Measurements from ENCODE around the gene NBEA.
"Not testable (repeated sequence)": the region's sequence is repeated elsewhere in the genome, so short reads cannot be mapped to it uniquely, and the experiment has no call there.

NBEA gene

GRCh38 chr13:34964558-34964957, 22.5 kb downstream of the NBEA start:
- DNase-seq (ENCODE audit: low read depth) = no peak

DNA sequence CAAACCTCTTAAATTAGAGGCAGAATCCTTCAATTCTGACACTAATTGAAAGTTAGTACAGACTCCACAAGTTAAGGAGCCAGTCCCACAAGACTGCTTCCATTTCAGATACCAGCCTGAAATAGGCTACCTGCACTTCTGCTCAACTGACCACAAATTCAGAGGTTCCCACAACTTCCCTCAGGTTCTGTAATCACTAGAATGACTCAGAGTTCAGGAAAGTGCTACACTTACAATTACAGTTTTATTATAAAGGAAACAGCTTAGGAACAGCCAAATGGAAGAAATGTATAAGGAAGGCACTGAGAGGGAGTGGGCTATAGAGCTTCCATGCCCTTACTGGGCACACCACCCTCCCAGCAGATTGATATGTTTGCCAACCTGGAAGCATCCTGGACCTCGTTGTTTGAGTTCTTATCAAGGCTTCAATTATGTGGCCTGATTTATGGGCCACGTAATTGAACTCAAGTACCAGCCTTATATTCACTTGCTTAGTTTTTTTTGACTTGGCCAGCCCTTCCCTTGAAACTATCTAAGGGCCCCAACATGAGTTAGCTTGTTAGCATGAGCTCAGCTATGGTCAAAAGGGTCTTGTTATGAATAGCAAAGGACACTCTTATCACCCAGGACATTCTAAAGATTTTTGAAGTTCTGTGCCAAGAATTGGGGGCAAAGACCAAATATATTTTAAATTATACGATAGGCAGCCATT, 25.9 kb downstream of the NBEA start:
- no peak for DNase-seq (ENCODE audit: low read depth)

- not testable (repeated sequence) for DNase-seq (ENCODE audit: low read depth)
Observed at GRCh38 chr13:34969539-34969938, 27.5 kb downstream of the NBEA start.

DNA sequence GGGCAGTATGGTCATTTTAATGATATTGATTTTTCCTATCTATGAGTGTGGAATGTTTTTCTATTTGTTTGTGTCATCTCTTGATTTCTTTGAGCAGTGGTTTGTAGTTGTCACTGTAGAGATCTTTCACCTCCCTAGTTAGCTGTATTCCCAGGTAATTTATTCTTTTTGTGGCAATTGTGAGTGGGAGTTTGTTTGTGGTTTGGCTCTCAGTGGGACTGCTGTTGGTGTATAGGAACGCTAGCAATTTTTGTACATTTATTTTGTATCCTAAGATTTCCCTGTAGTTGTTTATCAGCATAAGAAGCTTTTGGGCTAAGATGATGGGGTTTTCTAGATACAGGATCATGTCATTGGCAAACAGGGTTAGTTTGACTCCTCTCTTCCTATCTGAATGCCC, 28.9 kb downstream of the NBEA start:
- no peak for DNase-seq (ENCODE audit: low read depth)

DNA sequence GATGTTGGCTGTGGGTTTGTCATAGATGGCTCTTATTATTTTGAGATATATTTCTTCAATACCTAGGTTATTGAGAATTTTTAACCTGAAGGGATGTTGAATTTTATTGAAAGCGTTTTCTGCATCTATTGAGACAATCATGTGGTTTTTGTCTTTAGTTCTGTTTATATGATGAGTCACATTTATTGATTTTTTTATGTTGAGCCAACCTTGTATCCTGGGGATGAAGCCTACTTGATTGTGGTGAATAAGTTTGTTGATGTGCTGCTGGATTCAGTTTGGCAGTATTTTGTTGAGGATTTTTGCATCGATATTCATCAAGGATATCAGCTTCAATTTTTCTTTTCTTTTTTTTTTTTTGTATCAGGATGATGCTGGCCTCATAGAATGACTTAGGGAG, 29.4 kb downstream of the NBEA start:
- no peak for DNase-seq (ENCODE audit: low read depth)

GRCh38 chr13:34985199-34985598, 43.1 kb downstream of the NBEA start:
- DNase-seq (ENCODE audit: low read depth) = not testable (repeated sequence)

DNA sequence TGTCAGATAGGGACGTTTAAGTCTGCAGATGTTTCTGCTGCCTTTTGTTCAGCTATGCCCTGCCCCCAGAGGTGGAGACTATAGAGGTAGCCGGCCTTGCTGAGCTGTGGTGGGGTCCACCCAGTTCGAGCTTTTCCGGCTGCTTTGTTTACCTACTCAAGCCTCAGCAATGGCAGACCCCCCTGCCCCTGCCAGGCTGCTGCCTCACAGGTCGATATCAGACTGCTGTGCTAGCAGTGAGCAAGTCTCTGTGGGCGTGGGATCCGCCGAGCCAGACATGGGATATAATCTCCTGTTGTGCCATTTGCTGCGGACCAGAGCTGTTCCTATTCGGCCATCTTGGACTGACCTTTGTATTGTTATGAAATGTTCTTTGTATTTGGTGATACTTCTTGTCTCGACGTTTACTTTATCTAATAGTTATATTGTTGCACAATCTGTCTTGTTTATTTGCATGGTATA, 46.3 kb downstream of the NBEA start:
- no peak for DNase-seq (ENCODE audit: low read depth)

DNA sequence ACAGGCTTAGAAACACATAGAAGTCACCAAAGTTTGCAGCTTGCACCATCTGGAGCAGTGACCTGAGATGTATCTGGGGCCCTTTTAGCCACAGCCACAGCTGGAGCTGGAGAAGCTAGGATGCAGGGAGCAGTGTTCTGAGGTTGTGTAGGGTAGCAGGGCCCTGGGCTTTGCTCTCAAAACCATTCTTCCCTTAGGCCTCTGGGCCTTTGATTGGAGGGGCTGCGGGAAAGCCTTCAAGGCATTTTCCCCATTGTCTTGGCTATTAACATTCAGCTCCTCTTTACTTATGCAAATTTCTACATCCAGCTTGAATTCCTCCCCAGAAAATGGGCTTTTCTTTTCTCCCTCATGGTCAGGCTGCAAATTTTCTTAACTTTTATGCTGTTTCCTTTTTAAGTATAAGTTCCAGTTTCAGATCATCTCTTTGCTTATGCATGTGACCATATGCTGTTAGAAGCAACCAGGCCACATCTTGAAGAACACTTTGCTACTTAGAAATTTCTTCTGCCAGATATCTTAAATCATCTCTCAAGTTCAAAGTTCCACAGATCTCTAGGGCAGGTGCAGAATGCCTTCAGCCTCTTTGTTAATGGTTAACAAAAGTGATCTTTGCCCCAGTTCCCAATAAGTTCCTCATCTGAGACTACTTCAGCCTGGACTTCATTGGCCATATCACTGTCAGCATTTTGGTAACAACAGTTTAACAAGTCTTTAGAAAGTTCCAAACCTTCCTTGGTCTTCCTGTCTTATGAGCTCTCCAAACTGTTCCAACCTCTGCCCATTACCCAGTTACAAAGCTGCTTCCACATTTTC, 48.5 kb downstream of the NBEA start:
- no peak for DNase-seq (ENCODE audit: low read depth)

DNA sequence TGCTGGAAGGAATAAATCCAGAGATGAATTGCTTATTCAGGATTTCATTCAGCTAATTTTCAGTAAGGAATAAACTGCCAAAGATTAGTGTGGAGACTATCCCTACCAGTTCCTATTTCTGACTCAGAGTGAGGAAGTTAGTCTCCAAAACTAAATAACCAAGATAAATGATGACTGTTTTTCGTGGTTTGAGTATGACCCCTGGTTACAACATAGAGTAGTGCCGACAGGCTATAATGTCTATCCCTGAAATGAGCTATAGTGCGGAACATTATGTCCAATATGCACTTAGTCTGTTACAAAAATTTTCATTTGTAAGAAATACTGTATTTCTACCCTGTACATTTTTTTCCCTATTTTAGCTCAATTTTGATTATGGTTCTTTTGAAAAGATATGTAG, 51.4 kb downstream of the NBEA start:
- DNase-seq (ENCODE audit: low read depth) = no peak

DNA sequence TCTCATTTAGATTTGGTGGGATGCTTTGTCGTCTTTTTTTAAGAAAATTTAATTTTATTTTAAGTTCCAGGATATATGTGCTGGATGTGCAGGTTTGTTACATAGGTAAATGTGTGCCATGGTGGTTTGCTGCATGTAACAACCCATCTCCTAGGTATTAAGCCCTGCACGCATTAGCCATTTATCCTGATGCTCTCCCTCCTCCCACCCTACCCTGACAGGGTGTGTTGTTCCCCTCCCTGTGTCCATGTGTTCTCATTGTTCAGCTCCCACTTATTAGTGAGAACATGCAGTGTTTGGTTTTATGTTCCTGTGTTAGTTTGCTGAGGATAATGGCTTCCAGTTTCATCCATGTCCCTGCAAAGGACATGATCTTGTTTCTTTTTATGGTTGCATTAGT, 61.7 kb downstream of the NBEA start:
- not testable (repeated sequence) for DNase-seq (ENCODE audit: low read depth)

GRCh38 chr13:35005051-35005450, 63.0 kb downstream of the NBEA start:
- DNase-seq (ENCODE audit: low read depth) = no peak

DNA sequence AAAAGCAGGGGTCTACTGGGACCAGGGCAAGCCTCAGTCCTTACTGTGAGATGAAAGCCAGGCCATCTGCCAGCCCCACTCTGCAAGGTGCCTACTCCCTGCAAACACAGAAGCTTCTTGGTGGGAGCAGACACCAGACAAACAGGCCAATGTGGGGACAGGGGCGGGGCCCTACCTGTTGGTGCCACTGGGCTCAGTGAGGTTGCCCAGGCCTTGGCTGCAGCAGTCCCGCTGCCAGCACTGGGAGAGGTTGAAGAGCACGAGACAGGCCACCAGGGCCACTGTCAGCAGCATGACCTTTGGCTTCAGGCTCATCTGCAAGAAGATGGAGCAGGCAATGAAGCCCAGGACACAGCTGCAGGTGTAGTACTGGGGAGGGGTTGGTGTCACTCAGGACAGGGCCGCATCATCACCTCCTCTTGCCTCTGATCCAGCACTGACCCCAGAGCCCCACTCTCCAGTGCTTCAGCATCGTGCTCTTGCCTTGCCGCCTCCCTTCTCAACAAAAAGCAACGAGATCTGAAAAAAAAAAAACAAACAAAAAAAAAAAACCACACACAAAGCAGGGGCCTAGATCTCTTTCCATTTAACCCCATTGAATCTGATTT, 72.6 kb downstream of the NBEA start:
- DNase-seq (ENCODE audit: low read depth) = no peak

DNA sequence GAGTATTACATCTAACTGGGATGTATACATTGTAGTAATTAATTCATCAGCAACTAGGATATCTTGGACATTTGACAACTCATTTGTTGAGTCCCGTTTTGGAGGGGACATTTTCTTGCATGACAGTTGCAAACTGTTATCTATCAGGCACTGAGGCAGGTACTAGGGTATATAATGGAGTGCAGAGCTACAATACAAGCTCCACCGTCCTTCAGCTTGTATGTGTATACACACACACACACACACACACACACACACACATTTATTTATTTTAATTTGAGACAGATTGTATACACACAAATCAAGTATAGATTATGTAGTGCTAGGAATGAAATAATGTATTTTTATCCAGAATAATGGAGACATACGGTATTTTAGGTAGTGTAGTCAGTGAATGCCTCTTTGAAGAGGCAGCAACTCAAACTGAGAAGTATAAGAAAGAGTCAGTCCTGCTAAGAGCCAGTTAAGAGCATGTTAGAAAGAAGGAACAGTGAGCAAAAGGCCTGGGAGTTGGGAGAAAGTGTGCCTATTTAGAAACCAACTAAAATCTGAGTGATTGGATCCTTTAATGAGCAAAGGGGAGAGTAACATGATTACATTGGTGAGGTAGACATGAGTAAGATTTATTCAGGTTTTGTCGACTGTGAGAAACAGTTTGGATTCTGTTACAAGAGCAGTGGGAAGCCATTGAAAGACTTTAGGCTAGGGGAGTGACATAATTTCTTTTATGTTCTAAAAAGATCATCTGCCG, 74.5 kb downstream of the NBEA start:
- no peak for DNase-seq (ENCODE audit: low read depth)

GRCh38 chr13:35025314-35025713, 83.2 kb downstream of the NBEA start:
- DNase-seq (ENCODE audit: low read depth) = no peak

DNA sequence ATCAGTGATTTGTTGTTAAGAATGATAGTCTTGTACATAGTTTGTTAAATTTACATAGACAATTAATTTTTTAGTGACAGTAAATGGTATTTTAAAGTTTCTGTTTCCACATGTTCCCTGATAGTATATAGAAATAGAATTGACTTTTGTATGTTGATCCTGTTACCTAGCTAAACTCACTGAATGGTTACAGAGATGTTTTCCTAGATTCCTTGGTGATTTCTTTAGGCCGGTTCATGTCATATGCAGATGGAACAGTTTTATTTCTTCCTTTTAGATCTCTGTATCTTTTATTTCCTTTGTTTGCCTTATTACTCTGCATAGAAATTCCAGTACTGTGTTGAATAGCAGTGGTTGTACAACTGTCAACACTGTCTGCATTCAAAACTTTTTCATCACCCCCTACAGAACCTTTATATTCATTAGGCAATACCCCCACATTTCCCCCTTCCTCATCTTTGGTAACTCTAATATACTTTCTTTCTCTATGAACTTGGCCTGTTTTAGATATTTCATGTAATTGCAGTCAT, 86.3 kb downstream of the NBEA start:
- no peak for DNase-seq (ENCODE audit: low read depth)

DNA sequence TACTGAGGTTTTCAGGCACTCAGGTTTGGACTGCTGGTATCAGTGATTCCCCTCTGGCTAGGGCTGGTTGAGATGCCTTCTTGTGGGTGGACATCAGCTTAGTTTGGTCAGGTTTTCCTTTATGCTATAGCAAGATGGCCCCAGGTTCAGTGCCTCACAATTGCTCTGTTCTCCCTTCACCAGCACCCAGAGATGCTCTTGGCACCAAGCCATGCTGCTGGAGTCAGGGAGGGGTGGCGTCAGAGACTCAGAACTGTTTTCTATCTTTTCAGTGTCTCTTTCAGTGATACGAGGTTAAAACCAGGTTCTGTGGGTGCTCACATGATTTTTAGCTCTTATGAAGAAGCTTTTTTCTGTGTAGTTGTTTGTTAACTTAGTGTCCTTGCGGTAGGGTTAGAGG, 96.9 kb downstream of the NBEA start:
- DNase-seq (ENCODE audit: low read depth) = no peak

GRCh38 chr13:35046587-35046986, 104.5 kb downstream of the NBEA start:
- no peak for DNase-seq (ENCODE audit: low read depth)

DNA sequence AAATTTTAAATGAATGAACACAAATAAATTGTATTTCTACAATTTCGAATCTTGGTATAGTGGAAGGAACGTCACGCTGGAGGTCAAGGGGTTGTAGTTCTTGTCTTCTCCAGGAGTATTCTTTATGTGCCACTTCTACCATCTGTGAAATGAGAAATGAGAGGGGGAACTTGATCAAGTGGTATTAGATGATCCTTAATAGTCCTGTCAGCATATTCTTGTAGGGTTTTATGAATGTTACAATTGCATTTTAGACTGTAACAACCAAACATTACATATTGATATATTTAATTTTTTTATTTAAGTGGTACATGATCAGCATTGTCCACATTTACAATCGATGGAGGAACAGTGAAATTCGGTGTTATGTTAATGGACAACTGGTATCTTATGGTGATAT, 113.6 kb downstream of the NBEA start:
- DNase-seq (ENCODE audit: low read depth) = no peak

DNA sequence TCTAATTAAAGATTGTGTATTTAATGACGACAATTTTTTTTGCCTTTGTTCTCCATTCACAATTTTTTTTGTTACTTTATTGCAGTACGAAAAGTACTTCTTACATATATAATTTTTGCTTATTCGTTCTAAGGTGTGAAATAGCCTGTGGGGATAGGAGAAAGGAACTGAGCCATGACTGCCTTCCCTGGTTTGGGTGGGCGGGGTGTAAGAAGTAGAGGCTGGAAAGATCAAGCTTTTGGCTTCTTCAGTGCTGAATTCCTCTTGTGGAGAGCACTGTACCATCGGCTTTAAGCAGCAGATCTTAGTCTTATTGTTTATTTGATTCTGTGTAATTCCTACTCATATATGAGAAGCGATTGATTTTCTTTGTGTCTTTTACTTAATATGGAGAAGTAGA, 115.8 kb downstream of the NBEA start:
- no peak for DNase-seq (ENCODE audit: low read depth)

- not testable (repeated sequence) for DNase-seq (ENCODE audit: low read depth)
Observed at GRCh38 chr13:35058585-35058984, 116.5 kb downstream of the NBEA start.

DNA sequence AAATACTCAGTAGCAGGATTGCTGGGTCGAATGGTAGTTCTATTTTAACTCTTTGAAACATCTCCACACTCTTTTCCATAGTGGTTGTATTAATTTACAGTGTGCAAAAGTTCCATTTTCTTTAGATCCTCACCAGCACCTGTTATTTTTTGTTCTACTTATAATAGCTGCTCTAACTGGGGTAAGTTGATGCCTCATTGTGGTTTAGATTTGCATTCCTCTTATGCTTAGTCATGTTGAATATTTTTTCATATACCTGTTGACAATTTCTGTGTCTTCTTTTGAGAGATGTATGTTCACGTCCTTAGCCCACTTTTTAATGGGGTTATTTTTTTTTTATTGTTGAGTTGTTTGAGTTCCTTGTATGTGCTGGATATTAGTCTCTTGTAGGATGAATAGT, 144.6 kb downstream of the NBEA start:
- no peak for DNase-seq (ENCODE audit: low read depth)

GRCh38 chr13:35092251-35092650, 150.2 kb downstream of the NBEA start:
- no peak for DNase-seq (ENCODE audit: low read depth)

Data from stimulated activated CD8-positive, alpha-beta memory T cell treated with anti-CD3 and anti-CD28 coated beads, Interleukin-12 subunit alpha, Interleukin-12 subunit beta, amount 100 ng/mL, for 1 hour (primary cell).